Measurements from ENCODE around the gene RRP36. TPM values are rescaled to one million over a fixed set of nuclear protein-coding genes. Genes with fewer than 3 reads are reported as not detected.

RRP36 gene
- total and polyA plus RNA-seq, 9 of the 15 experiments (the other 6 are each of a cell fraction or from before 2014, with no cell fraction given) = 27.6 to 150 (median 114) TPM

DNA sequence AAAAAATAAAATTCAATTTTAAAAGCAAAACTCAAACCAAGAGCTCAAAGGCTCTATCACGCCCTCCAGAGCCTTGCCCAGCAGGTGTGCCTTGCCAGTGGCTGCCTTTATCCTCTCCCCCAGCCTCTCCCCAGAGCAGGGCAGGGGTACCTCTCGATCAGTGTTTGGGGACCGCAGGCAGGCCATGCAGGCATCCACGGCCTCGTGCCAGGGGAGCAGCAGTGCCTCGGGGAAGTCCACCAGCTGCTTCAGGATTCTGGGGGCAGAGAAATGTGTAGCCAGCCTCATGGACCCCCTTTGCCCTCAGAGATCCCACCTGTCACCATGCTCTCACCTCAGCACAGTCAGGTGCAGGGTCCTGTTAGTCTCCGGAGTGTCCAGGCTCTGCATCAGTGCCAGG lies 26.6 kb downstream of the RRP36 start:
- H3K36me3 ChIP-seq (ENCODE audit: control insufficient read depth, insufficient read depth, low read length) = peaks cover 71% of the 10 kb centered on the region
- in situ Hi-C loops (cut with MboI) (no loop called here), intact Hi-C loops (cut with micrococcal nuclease) (no loop called here)
- H2AFZ ChIP-seq (ENCODE audit: low read depth, low read length) = no peak overlapping the region
- H3K79me2 ChIP-seq (ENCODE audit: control insufficient read depth, insufficient read depth, low read length) = peaks cover 16% of the 10 kb centered on the region
- FAIRE-seq (no peak), DNase-seq (ENCODE audit: extremely low read depth in 1 of 4, low spot score in 3 of 4) (no peak), ATAC-seq (no peak)
- H3K4me1 ChIP-seq (replicated peaks in 1 of 2; ENCODE audit: control insufficient read depth in 2 of 2, insufficient read depth in 2 of 2, low read length in 2 of 2) = peaks cover 14 to 17% of the 10 kb centered on the region in 2 experiments
- CTCF ChIA-PET (ENCODE audit: low intra/inter-chr PET ratio) = no interaction called here
- POLR2A ChIA-PET = interaction anchor here (0.6 to 3.9 kb wide), 7 partner anchors 13 to 635 kb away, joined by 3 to 22 read pairs (median 3); no protein-coding TSS in a partner anchor
- H3K9me1 ChIP-seq (ENCODE audit: control insufficient read depth, insufficient read depth, low read length) = peaks cover 12% of the 10 kb centered on the region
- 91% methylated on average over 7 of the region's 7 CpGs for WGBS (ENCODE audit: insufficient coverage, low coverage, missing lambda C conversion rate)
- no peaks in the 10 kb centered on the region for H3K27me3 ChIP-seq (ENCODE audit: control insufficient read depth in 2 of 2, insufficient read depth in 2 of 2, low read length in 2 of 2)
- no peak overlapping the region for H3K27ac ChIP-seq (ENCODE audit: extremely low read depth, low read depth, low read length)
- BruUV-seq (replicated peaks) = no TSS peak
- H4K20me1 ChIP-seq (replicated peaks; ENCODE audit: control insufficient read depth, insufficient read depth, low read length) = no peaks in the 10 kb centered on the region
- H3K4me2 ChIP-seq (ENCODE audit: insufficient read depth, low read length) = no peak overlapping the region
- no peak overlapping the region for H3K4me3 ChIP-seq
- peak overlapping the region in 1 of 2 experiments; percentile 66; a peak in 2 of 4 replicates for H3K9ac ChIP-seq (ENCODE audit: insufficient read depth in 1 of 2, low read depth in 2 of 2, low read length in 2 of 2)
- no peaks in the 10 kb centered on the region for H3K9me3 ChIP-seq (replicated peaks; ENCODE audit: control insufficient read depth, insufficient read depth, low read depth, low read length)
- TF ChIP-seq BCL6 (CRISPR knock-in tag; IDR thresholded peaks at IDR 0.05) (no peak), ATF1 (CRISPR knock-in tag; IDR thresholded peaks at IDR 0.05) (no peak), ATF1 (tag; IDR thresholded peaks at IDR 0.05) (no peak), POLR2G (IDR thresholded peaks at IDR 0.05; ENCODE audit: low read depth, low read length) (peak; percentile 52; the same call in 1 of the 2 replicates), HCFC1 (IDR thresholded peaks at IDR 0.05; ENCODE audit: low read depth, low read length) (no peak), KDM1A (IDR thresholded peaks at IDR 0.05) (no peak), NFATC3 (IDR thresholded peaks at IDR 0.05) (no peak), ZNF696 (CRISPR knock-in tag; conservative IDR thresholded peaks at IDR 0.05) (no peak), SRSF1 (IDR thresholded peaks at IDR 0.05; ENCODE audit: low read depth, low read length) (no peak), HMG20B (CRISPR knock-in tag; IDR thresholded peaks at IDR 0.05) (no peak), SPI1 (IDR thresholded peaks at IDR 0.05; ENCODE audit: borderline replicate concordance, low read depth, low read length) (no peak), RBFOX2 (IDR thresholded peaks at IDR 0.05; ENCODE audit: low read depth, low read length) (peak; percentile 52)
- TF ChIP-seq, protein P1, sequence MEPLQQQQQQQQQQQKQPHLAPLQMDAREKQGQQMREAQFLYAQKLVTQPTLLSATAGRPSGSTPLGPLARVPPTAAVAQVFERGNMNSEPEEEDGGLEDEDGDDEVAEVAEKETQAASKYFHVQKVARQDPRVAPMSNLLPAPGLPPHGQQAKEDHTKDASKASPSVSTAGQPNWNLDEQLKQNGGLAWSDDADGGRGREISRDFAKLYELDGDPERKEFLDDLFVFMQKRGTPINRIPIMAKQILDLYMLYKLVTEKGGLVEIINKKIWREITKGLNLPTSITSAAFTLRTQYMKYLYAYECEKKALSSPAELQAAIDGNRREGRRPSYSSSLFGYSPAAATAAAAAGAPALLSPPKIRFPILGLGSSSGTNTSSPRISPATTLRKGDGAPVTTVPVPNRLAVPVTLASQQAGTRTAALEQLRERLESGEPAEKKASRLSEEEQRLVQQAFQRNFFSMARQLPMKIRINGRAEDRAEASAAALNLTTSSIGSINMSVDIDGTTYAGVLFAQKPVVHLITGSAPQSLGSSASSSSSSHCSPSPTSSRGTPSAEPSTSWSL (CRISPR knock-in tag; IDR thresholded peaks at IDR 0.05; ENCODE audit: borderline replicate concordance) = no peak
- TF ChIP-seq, protein P2, sequence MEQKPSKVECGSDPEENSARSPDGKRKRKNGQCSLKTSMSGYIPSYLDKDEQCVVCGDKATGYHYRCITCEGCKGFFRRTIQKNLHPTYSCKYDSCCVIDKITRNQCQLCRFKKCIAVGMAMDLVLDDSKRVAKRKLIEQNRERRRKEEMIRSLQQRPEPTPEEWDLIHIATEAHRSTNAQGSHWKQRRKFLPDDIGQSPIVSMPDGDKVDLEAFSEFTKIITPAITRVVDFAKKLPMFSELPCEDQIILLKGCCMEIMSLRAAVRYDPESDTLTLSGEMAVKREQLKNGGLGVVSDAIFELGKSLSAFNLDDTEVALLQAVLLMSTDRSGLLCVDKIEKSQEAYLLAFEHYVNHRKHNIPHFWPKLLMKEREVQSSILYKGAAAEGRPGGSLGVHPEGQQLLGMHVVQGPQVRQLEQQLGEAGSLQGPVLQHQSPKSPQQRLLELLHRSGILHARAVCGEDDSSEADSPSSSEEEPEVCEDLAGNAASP (IDR thresholded peaks at IDR 0.05) = no peak
- TF ChIP-seq, protein P3, sequence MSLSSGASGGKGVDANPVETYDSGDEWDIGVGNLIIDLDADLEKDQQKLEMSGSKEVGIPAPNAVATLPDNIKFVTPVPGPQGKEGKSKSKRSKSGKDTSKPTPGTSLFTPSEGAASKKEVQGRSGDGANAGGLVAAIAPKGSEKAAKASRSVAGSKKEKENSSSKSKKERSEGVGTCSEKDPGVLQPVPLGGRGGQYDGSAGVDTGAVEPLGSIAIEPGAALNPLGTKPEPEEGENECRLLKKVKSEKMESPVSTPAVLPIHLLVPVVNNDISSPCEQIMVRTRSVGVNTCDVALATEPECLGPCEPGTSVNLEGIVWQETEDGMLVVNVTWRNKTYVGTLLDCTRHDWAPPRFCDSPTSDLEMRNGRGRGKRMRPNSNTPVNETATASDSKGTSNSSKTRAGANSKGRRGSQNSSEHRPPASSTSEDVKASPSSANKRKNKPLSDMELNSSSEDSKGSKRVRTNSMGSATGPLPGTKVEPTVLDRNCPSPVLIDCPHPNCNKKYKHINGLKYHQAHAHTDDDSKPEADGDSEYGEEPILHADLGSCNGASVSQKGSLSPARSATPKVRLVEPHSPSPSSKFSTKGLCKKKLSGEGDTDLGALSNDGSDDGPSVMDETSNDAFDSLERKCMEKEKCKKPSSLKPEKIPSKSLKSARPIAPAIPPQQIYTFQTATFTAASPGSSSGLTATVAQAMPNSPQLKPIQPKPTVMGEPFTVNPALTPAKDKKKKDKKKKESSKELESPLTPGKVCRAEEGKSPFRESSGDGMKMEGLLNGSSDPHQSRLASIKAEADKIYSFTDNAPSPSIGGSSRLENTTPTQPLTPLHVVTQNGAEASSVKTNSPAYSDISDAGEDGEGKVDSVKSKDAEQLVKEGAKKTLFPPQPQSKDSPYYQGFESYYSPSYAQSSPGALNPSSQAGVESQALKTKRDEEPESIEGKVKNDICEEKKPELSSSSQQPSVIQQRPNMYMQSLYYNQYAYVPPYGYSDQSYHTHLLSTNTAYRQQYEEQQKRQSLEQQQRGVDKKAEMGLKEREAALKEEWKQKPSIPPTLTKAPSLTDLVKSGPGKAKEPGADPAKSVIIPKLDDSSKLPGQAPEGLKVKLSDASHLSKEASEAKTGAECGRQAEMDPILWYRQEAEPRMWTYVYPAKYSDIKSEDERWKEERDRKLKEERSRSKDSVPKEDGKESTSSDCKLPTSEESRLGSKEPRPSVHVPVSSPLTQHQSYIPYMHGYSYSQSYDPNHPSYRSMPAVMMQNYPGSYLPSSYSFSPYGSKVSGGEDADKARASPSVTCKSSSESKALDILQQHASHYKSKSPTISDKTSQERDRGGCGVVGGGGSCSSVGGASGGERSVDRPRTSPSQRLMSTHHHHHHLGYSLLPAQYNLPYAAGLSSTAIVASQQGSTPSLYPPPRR (CRISPR knock-in tag; IDR thresholded peaks at IDR 0.05; ENCODE audit: borderline replicate concordance) = no peak
- TF ChIP-seq, protein P4, sequence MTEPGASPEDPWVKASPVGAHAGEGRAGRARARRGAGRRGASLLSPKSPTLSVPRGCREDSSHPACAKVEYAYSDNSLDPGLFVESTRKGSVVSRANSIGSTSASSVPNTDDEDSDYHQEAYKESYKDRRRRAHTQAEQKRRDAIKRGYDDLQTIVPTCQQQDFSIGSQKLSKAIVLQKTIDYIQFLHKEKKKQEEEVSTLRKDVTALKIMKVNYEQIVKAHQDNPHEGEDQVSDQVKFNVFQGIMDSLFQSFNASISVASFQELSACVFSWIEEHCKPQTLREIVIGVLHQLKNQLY (CRISPR knock-in tag; conservative IDR thresholded peaks at IDR 0.05) = no peak

Data from K562 (cell line).